ENCODE measurements around the gene TBC1D23.

Gene TBC1D23

DNA sequence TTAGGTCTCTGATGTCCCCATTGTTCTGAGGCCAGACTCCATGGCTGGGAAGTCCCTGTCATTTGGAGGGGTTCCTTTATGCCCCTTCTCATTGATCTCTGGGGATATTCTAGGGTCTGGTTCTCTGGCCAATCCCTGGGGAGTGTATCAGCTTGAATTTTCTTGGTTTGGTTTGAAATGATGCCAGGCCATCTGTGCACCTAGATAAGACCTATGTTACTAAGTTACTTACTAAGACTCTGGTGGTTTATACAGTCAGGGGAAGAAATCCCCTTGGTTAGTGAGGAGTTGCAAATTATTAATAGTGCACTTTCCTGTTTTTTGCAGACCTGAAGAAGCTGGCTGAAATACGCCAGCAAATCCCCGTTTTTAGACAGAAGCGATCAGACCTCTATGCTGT lies 94.1 kb downstream of the TBC1D23 start:
- no peak for DNase-seq

DNA sequence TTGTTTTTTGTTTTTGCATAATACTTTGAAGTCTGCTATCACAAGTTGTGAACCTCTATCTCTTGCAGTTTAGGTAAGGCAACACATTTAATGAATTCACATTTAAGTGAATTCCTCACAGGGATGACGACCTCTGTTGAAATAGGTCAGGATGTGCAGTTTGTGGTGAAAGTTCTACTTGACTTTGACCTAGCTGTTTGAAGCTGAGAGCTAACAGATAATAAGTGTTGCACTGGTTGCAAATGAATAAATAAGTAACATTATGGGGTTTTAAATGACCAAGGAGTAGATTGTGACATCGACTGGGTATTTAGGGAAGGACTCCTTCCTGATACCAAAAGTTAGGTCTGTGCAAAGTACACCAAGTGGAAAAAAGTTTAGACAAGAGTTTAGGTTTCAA lies 97.6 kb downstream of the TBC1D23 start:
- no peak for DNase-seq

DNA sequence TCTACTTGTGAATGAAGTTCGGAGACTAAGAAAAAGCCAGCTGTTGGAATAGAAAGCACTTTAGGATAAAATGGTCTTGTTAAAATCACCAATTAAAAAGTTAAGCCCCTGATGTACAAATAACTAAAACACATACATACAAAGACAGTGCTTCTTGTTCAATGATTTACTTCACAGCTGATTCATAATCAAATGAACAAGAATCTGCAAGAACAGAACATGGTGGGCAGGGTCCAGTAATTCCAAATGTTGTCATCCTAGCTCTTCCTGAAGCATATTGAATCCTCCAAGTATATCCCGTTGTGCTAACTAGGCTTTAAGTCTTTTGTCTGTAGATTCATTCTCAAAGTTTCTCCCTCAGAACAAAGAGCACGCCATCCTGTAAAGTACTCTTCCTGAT lies 98.2 kb downstream of the TBC1D23 start:
- no peak for DNase-seq

DNA sequence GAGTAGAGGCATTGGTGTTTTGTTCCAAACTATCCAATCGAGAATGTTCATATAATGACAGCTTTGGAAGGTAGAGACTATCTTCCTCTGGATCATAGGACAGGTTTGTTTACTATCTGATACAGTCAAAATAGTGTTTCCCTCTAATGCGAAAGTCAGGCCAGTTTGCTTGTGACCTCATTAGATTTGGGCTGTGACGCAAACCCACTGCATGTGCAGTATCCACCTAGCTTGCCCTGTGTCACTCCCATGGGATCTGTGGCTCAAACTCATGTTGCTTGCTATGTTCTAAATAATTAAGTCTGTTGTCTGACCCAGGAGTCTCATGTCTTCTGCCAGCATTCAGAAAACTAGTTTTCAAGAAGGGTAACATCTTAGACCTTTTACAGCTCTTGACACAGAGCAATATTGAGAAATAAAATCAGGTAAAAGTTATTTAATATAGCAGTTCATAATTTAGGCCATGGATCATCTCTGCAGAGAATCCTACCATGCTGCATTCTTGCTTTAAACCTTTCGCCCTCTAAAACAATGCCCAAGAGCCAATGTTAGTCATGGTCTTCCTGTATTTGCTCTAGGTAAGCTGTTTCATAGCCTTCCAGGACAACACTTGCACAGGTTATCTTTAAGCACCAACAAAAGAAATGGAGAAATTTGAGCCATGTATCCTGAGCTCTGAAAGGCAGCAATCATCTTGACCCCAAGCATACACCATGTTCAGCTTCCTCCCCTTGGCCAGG lies 100.1 kb downstream of the TBC1D23 start:
- DNase-seq, result no peak

DNA sequence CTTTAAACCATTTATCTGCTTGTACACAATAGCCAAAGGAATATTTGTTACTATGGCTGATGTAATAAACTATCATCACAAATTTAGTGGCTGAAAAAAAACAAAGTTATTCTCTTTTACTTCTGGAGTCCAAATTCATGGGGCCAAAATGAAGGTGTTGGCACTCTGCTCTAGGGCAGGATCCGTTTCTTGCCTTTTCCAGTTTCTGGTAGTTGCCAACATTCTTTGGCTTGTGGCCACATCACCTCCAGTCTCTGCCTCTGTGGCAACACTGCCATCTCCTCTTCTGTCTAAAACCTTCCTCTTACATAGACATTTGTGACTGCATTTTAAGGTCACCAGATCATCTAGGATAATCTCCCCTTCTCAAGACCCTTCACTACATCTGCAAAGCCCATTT lies 101.1 kb downstream of the TBC1D23 start:
- no peak for DNase-seq

DNA sequence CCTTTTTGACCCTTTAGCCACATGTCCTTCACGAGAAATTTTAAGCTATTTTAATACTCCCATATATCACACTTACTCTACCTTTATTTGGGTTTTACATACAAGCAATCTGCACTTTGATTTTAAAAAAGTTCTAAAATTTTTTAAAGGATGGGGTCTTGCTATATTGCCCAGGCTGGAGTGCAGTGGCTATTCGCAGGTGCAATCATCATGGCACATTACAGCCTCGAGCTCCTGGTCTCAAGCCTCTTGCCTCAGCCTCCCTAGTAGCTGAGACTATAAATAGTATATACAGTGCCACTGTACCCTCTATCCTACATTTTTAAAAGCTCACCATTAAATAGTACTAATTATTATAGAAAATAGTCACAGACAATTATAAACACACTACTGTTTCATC lies 103.6 kb downstream of the TBC1D23 start:
- DNase-seq, result no peak

DNA sequence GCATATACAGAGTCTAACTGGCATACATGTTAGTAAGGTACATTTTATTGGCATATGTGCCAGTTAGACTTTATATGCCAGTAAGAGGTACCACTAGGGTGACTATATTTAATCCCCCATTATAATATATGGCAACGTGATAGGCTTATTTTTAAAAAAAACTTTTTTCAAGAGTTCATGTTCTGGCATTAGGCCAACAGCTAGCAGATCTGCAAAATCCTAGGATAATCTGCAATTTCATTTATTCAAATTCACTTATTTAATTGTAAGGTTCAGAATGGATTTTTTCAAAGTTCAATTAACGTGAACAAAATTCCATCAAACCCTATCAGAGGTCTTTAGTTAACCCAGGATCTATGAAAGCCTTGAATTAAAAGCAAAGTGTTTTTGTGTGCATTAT lies 105.6 kb downstream of the TBC1D23 start:
- no peak for DNase-seq

DNA sequence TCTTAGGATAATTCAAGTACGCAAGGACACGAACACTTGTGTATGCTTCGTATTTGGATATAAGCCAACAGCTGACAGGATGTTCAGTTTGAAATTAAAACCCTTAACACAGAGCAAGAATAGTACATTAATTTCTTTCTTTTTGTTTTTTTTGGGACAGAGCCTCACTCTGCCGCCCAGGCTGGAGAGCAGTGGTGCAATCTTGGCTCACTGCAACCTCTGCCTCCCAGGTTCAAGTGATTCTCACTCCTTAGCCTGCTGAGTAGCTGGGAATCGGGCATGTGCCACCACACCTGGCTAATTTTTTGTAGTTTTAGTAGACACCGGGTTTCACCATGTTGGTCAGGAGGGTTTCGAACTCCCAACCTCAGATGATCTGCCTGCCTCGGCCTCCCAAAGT lies 107.6 kb downstream of the TBC1D23 start:
- DNase-seq, result no peak

DNA sequence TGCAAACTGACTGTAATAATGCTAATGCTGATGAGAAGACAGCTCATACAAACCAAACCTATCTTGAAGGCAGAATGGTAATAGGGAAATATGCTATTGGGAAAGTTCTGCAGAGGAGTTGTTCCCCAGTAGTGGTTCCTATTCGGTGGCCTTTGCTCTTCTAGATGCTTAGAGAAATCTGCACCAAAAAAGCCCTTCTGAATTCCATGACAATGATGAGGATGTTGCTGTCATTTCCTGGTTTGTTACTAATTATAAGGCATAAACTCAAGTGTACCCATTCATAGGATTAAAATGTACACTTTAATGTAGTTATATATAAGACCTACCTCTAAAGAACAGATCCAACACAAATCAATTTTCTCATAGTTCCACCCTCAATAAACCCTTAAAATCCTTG lies 110.0 kb downstream of the TBC1D23 start:
- DNase-seq, result no peak

DNA sequence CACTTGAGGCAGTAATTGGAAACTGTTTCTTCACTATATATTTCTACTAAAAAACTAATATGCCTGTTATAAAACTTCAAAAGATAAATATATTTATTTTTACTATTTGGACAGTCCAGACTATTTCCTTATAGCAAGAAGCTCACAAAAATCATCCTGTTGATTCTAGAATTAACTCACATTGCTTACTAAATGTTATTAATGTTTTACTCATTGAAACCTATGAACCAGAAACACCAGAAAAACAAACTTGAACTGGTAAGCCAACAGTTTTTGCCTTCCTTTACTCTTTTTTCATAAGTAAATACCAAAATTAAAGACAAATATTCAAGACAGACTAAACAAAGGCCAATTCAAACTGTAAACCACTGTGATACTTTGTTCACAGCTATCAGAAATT lies 113.7 kb downstream of the TBC1D23 start:
- DNase-seq, result no peak
